Stomach (tissue), 4 donors: ENCODE results near the gene DISP3.

ENCODE experiments used
- CTCF ChIP-seq, 7 experiments: fragments of 450-650 bp in 4 of 7; fragments of 200-600 bp in 3 of 7; sonication (generic) in 3 of 7; IDR thresholded peaks; one replicate each; pipeline ENCODE4 v1.5.1; 2016 to 2019; ENCODE audit warnings: antibody characterized with exemption in 7 of 7, control low read depth in 2 of 7, mild to moderate bottlenecking in 1 of 7
- POLR2AphosphoS5 ChIP-seq, 3 donors: sonication (generic); formaldehyde crosslinking; IDR thresholded peaks; one replicate each; pipeline ENCODE4 v1.6.1; 2016; ENCODE audit warnings: antibody characterized with exemption in 3 of 3

- TF ChIP-seq CTCF (IDR thresholded peaks at IDR 0.05), result no peak
- TF ChIP-seq POLR2AphosphoS5 (IDR thresholded peaks at IDR 0.05), result no peak
Observed at GRCh38 chr1:11494771-11495170, 15.8 kb downstream of the DISP3 start.
